Measurements from ENCODE around the gene MAML2.

MAML2 gene

DNA sequence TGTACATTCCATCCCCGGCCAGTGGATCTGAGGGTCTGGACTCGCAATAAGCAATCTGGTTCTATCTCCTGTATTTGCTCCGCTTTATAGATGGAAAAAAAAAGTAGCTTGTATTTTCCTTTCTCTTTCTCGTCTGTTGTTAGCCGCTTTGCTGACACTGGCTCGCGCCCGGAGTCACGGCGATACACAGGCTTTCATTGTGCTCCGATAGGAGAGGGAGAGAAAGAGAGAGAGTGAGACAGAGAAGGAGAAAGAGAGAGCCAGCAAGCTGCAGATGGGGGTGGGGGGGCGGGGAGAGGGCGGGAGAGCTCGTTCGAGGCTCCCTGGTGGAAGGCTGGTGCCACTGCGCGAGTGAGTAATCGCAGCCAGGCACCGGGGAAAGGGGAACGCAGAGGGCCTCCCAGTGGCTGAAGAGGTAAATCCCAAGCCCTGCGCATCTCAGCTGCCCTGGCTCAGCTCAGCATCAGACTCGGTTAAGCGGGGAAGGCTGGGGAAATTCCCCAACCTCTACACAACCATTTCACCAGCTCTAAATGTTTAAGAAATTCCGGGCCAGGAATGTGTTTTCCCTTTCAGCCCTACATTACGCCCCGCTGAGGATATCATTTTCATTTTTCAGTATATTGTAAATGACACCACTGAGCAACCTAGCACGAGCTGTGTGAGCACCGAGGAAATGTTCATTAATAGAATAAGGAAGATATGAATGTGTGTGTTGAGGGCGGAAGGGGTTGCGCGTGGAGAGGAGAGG lies at the start of gene MAML2:
Gene MAML2, minus strand, starts transcription at position 235 of the 751 bp plus-strand sequence. CDS start 1,300 bp downstream, outside the sequence.
- DNase-seq = peak; percentile 96

DNA sequence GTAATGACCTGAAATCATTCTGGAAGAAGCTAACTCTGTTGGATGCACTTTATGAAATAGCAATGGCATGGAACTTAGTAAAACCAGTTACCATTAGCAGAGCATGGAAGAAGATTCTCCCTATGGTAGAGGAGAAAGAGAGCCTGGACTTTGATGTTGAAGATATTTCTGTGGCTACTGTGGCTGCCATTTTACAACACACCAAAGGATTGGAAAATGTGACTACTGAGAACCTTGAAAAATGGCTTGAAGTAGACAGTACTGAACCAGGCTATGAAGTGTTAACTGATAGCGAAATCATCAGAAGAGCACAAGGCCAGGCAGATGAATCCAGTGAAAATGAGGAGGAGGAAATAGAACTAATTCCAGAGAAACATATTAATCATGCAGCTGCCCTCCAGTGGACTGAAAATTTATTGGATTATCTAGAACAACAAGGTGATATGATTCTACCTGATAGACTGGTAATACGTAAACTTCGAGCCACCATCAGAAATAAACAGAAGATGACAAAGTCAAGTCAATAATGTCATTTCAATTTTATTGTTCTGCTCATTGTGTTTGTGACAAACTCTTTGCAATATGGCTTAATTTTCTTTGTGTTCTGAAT lies 48.8 kb upstream of the MAML2 start:
- DNase-seq = no peak

GRCh38 chr11:96390488-96390792 lies 47.4 kb upstream of the MAML2 start:
- no peak for DNase-seq

- peak; percentile 99 for DNase-seq
Measured at GRCh38 chr11:96389720-96390487, 46.9 kb upstream of the MAML2 start, which contains the start of the genes CCDC82 and JRKL. CCDC82 (minus strand) TSS chr11:96389912; CDS start chr11:96384747, 5,165 bp downstream. JRKL (plus strand) TSS chr11:96390013; CDS start chr11:96390650, 637 bp downstream.

DNA sequence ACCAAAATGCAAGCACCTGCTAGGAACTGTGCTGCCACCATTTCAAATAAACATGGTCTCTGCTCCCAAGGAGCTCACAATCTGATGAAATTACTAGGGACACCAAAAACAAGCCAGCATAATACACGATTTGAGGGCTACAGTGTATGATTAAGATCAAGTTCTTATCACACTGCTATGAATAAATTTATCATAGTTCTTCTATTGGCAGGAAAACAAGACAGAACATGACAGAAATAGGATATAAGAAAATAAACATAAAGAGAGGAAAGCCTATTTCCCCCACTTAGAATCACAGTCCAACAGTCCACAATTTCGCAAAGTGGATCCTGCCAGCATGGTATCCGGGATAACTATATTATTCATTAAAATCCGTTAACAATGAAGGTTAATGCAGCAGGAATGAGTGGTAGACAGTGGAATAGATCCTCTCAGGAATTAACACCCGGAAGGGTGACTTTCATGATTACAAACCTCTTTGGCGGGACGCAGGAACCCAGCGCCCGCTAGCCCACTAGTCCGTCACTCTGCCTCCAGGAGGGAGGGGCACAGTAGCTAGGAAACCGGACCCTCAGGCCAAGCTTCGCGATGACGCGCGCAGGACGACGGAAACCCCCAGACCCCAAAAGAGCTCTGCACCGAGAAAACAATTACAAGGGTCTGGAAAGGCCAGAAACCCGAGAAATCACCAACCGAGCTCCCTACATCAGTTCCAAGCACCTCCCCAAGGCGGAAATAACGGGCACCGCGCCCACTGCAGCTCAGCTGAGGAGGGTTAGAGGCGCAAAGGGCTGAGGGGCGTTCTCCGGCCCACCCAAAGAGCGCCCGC lies 46.1 kb upstream of the MAML2 start:
- no peak for DNase-seq

DNA sequence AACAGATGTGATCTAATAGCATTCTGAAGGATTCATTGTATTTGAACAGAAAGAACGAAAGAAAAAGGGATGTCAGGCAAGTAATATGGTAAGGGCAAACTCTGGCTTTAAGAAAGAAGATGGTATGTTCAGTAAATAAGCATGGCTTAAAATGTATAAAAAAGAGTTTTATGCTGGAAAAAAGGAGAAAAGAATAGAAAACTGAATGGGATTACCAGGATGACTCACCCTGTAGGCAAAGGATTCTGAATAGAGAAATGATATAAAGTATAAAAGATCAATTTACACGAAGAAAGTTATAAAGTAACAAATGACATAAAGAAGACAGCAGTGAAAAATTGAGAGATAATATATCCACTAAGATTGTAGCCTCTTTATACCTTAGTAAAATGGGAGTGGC lies 42.2 kb upstream of the MAML2 start:
- DNase-seq = no peak

GRCh38 chr11:96384156-96384555 lies 41.2 kb upstream of the MAML2 start:
- no peak for DNase-seq

DNA sequence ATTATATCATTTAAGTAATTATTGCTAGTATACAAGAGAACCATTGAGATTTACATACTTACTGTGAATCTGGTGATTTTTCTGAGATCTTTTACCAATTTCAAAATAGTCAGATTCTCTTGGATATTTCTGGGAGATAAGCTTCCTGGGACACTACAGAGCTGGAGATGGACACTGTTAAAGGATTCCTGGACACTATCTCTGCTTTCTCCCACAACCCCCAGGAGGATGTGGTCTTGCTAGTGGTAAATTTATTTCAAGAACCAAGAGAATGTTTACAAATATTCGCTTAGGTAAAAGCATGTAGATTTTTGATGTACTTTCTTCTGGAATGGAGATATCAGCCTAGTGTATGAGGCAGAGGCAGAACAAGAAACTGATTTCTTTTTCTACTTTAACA lies 33.8 kb upstream of the MAML2 start:
- DNase-seq = no peak

- no peak for DNase-seq
Measured at GRCh38 chr11:96373826-96374225, 30.8 kb upstream of the MAML2 start.

- no peak for DNase-seq
Measured at GRCh38 chr11:96367342-96367741, 24.3 kb upstream of the MAML2 start.

DNA sequence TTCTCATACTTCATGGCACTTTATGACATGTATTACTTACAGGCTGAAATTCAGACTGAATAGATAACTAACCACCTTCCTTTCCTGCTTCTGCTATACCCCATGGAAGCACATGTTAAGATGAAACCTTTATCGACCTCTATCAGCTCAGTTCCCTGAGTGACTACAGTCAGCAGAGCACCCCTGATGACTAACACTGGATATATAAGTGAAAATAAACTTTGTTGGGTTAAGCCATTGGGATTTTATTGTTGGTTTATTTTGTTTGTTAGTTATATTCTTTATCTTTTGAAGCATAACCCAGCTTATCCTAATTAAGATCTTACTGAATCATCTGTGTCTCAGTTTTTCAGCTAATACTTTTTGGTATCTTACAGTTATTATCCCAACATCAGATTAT lies 23.0 kb upstream of the MAML2 start:
- DNase-seq = no peak

GRCh38 chr11:96365493-96365892 lies 22.5 kb upstream of the MAML2 start:
- no peak for DNase-seq

DNA sequence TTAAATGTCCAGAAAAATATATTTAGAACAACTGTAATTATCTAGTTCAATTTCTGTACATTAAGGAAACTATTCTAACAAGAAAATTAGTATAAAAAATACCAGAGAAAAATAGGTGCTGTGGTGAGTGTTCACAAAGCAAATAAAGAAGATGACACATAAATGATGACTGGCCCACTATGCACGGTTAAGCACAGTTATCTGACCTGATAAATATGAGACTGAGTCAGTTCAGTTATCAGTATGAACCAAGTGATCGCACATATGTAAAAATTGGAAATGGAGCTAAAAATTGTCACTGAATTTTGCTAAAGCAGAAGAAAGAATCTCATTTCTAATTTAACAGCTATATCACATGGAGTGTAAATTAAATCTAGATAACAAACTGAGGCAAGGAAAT lies 18.8 kb upstream of the MAML2 start:
- DNase-seq = no peak

DNA sequence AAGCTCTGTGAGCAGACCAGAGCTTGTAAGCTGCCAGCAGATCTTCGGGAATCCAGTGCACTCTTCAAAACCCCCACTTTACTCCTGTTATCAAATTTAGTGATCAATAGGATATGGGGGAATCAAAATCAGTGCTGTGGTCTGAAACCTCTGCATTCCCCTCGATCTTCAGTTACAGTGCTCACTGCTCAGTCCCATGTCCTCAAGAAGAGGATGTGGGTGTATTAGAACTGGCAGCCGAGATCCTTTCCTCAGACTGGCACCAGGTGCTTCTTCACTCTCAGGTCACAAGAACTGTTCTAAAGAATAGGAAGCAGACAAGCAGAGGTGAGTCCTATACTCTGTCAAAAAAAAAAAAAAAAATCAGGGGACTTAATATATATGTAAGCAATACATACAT lies 15.3 kb upstream of the MAML2 start:
- no peak for DNase-seq

DNA sequence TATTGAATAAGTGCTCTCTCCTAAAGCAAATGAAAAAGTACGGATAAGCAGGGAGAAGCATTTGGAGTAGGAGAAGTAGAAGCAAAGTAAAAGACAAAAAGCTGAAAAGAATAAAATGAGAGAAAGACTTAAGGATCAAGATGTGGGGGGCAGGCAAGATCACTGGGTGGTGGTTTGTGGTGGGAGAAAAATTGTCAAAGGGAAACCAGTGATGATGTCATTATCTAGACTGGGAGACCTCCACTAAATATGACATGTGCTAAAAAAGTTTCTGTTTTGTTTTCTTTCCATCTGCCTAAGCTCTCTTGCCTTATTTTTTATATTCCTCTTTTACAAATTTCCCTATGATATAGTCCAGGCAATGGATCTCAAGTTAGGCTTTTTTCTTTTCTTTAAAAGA lies 14.8 kb upstream of the MAML2 start:
- DNase-seq = no peak

GRCh38 chr11:96356848-96357247 lies 13.9 kb upstream of the MAML2 start:
- no peak for DNase-seq

DNA sequence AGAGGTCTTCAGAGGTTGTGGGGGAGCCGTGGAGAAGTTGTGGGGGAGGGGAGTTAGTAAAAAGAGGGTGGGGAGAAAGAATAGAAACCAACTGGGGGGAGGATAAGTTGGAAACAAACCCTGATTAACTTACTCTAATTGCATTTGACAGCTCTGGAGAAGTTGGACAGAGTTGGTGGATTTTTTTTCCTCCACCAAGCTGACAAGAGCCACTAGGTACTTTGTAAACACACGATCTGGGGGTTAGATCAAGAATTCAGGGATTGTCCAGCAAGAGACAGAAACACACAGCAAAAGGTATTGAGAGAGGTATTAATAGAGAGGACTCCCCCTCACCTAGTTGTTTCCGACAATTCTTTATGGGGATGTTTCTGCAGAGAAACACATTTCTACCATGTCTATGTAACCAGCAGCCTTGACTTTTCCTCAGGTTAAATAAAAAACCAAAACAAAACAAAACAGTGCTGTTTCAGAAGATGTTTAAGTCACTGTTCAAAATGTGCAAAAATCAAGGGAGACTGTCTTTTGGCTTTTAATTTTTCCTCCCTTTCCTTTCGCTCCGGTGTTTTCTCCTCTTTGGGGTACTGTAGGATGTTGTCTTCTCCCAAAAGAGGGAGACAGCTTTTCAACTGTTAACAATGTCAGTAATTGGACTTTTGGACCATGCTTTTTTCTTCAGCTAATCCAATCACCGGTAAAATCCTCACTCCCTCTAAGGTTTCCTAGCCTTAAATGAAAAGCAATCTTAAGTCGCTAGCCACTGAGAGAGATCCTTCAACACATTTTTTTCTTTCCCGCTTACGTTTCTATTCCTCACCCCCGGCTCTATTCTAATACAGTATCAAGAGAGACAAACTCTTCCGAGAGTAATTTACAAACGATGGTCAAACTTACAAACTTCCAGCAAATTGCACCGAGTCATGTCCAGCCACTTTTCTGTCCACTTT lies 708 bp downstream of the MAML2 start:
- DNase-seq = no peak

- peak; percentile 59 for DNase-seq
Measured at GRCh38 chr11:96341211-96342013, 1.6 kb downstream of the MAML2 start.

- no peak for DNase-seq
Measured at GRCh38 chr11:96340555-96340885, 2.5 kb downstream of the MAML2 start.

DNA sequence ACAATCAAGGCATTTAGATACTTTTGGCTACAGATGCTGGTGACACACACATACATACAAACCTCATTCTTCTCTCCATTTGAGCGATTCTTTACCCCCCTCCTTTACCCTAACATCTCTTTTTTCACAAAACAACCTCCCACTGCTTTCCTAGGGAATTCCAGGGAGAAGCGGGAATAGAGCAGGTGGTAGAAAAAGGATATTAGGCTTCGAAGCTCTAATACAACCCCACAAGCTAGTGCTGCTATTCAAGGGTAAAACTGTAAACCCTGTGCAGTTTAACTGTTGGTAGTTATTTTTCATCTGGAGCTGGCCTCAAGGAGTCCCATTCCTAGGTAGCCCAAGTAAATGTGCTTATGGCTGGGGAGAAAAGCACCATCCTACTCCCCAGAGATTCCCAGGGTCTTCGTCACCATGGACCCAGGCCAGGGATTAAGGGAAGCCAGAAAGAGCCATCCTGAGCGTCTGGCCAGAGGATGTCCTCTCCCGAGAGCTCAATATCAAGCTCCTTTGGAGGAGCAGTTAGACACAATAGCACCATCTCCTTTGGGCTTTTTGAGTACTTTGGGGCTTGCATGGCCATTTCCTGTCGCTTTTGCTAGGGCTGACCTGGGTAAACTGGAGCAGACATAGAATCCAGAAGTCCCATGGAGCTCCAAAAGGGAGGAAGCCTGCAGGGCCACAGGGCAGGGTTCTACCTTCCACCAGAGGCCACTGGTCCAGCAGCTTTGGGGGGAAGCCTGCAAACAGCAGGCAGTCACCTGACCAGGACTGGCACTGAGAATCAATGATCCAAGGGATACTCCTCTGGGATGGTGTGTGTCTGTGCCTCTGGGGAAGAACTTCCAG lies 3.1 kb downstream of the MAML2 start:
- no peak for DNase-seq
